Hepatocyte (in vitro differentiated cells): ENCODE data around the gene MEF2D.

Source experiments
- CTCF ChIP-seq: fragments of 200-600 bp; sonication (generic); IDR thresholded peaks from 2 replicates; pipeline ENCODE4 v1.5.1; 2016; ENCODE audit warnings: antibody characterized with exemption, mild to moderate bottlenecking; ENCODE audit not compliant: poor library complexity
- EZH2 ChIP-seq: fragments of 200-600 bp; sonication (generic); IDR thresholded peaks from 2 replicates; pipeline ENCODE4 v1.6.1; 2016; ENCODE audit warnings: antibody characterized with exemption, mild to moderate bottlenecking, borderline replicate concordance
- EZH2phosphoT487 ChIP-seq: fragments of 200-600 bp; sonication (generic); IDR thresholded peaks from one replicate; pipeline ENCODE4 v1.6.1; 2018; ENCODE audit warnings: antibody characterized with exemption, mild to moderate bottlenecking, low read depth, moderate library complexity; ENCODE audit not compliant: unreplicated experiment, severe bottlenecking

- TF ChIP-seq EZH2 (no peak), EZH2phosphoT487 (no peak), CTCF (no peak)
These were observed 35.6 kb downstream of the MEF2D start for GRCh38 chr1:156464825-156465452.
